Measurements from ENCODE around the gene SNX1.

The SNX1 gene

GRCh38 chr15:64137226-64137833 lies 41.5 kb downstream of the SNX1 start:
- no peak for TF ChIP-seq CTCF (IDR thresholded peaks at IDR 0.05; ENCODE audit: low read depth, low read length)
- H3K4me3 ChIP-seq (replicated peaks in 1 of 2; ENCODE audit: low read depth in 2 of 2, low read length in 2 of 2): no peak overlapping the region
- no peak for DNase-seq (ENCODE audit: low read depth in 2 of 2)

GRCh38 chr15:64138331-64138941 lies 42.7 kb downstream of the SNX1 start:
- no peak overlapping the region for H3K4me3 ChIP-seq (replicated peaks in 1 of 2; ENCODE audit: low read depth in 2 of 2, low read length in 2 of 2)
- no peak for DNase-seq (ENCODE audit: low read depth in 2 of 2)
- TF ChIP-seq CTCF (IDR thresholded peaks at IDR 0.05; ENCODE audit: low read depth, low read length): no peak

GRCh38 chr15:64141798-64142512 lies 46.2 kb downstream of the SNX1 start:
- DNase-seq (ENCODE audit: low read depth in 2 of 2): no peak
- no peak for TF ChIP-seq CTCF (IDR thresholded peaks at IDR 0.05; ENCODE audit: low read depth, low read length)
- no peak overlapping the region for H3K4me3 ChIP-seq (replicated peaks in 1 of 2; ENCODE audit: low read depth in 2 of 2, low read length in 2 of 2)

- no peak for DNase-seq (ENCODE audit: low read depth in 2 of 2)
- no peak overlapping the region for H3K4me3 ChIP-seq (replicated peaks in 1 of 2; ENCODE audit: low read depth in 2 of 2, low read length in 2 of 2)
- TF ChIP-seq CTCF (IDR thresholded peaks at IDR 0.05; ENCODE audit: low read depth, low read length): no peak
Observed at GRCh38 chr15:64143276-64143675, 47.5 kb downstream of the SNX1 start.

- TF ChIP-seq CTCF (IDR thresholded peaks at IDR 0.05; ENCODE audit: low read depth, low read length): no peak
- no peak for DNase-seq (ENCODE audit: low read depth in 2 of 2)
- H3K4me3 ChIP-seq (replicated peaks in 1 of 2; ENCODE audit: low read depth in 2 of 2, low read length in 2 of 2): no peak overlapping the region
Observed at GRCh38 chr15:64144192-64144564, 48.4 kb downstream of the SNX1 start.

GRCh38 chr15:64144565-64145281 lies 48.9 kb downstream of the SNX1 start:
- TF ChIP-seq CTCF (IDR thresholded peaks at IDR 0.05; ENCODE audit: low read depth, low read length): no peak
- H3K4me3 ChIP-seq (replicated peaks in 1 of 2; ENCODE audit: low read depth in 2 of 2, low read length in 2 of 2): no peak overlapping the region
- no peak for DNase-seq (ENCODE audit: low read depth in 2 of 2)

Data from cardiac fibroblast (primary cell).